Calu3 (cell line): Measurements from ENCODE around the gene MAN2A2. TPM values are rescaled to one million over a fixed set of nuclear protein-coding genes. Genes with fewer than 3 reads are reported as not detected.
A peak's percentile ranks its signal among the peaks of the same experiment; 100 is the strongest.

Experiments used
- BruUV-seq: library from RNA; stranded (reverse); fragments of 400-500 nt; replicated peaks from 2 replicates; lab custom pipeline; 2021; lab: Mats Ljungman, UMichigan
- CTCF ChIA-PET: fragments of 300-600 bp; sonication (Branson Sonifier 250); formaldehyde crosslinking; loops from one replicate; lab custom pipeline; 2022; ENCODE audit warnings: antibody characterized with exemption; lab: Charles Lee
- DNase-seq: peaks from one replicate; pipeline ENCODE4 v3.0.0; 2022
- H3K27ac Mint-ChIP-seq: one replicate; pipeline ENCODE4 v1.8.0; 2022; ENCODE audit warnings: mixed read lengths; ENCODE audit not compliant: unreplicated experiment
- H3K27me3 Mint-ChIP-seq: one replicate; pipeline ENCODE4 v1.8.0; 2022; ENCODE audit warnings: mixed read lengths; ENCODE audit not compliant: unreplicated experiment
- H3K36me3 Mint-ChIP-seq: one replicate; pipeline ENCODE4 v1.8.0; 2022; ENCODE audit warnings: mild to moderate bottlenecking, moderate library complexity, mixed read lengths; ENCODE audit not compliant: insufficient read depth, unreplicated experiment
- H3K4me1 Mint-ChIP-seq: one replicate; pipeline ENCODE4 v1.8.0; 2022; ENCODE audit warnings: mild to moderate bottlenecking, low read depth, mixed read lengths; ENCODE audit not compliant: unreplicated experiment
- H3K4me3 Mint-ChIP-seq: one replicate; pipeline ENCODE4 v1.8.0; 2022; ENCODE audit warnings: mild to moderate bottlenecking, low read depth, moderate library complexity, mixed read lengths; ENCODE audit not compliant: unreplicated experiment
- H3K9me3 Mint-ChIP-seq: one replicate; pipeline ENCODE4 v1.8.0; 2022; ENCODE audit warnings: low read depth, mixed read lengths; ENCODE audit not compliant: unreplicated experiment
- intact Hi-C: fragments of 100-400 bp; cut with micrococcal nuclease; formaldehyde crosslinking; loops from one replicate; pipeline ENCODE4 v1.10.0; 2022; ENCODE audit not compliant: unreplicated experiment
- total RNA-seq: library from RNA; stranded (reverse); gene quantifications from 2 replicates; pipeline ENCODE4 v1.2.3, GENCODE V29; 2022
- TF ChIP-seq, protein P1 (sequence below): fragments of 200-600 bp; IDR thresholded peaks from one replicate; pipeline ENCODE4 v1.8.0; 2022; ENCODE audit warnings: antibody characterized with exemption; ENCODE audit not compliant: unreplicated experiment

Gene MAN2A2
- total RNA-seq, 1 experiment from 2014 or later = 58.5 TPM

DNA sequence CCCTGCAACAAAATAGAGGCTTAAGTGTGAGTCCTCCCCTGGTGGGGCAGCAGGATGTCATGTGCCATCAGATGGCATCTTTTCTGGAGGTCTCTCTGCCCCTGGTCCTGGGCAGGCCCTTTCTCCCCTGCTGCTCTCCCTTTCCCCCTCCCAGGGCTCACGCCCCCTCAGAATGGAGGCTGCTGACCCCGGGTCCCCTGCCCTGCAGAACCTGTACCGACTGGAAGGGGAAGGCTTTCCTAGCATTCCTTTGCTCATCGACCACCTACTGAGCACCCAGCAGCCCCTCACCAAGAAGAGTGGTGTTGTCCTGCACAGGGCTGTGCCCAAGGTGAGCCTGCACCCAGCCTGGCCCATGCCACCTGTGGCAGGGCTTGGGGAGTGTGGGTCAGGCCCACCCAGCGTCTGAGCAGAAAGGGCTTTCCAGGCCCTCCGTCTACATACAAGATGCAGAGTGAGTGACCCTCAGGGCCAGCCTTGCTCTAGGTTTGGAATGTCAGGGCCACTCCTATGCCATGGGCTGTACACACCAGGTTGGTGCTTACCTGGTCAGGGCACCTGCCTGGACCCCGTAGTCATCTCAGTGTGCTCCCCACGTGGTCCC is 11.7 kb upstream of the MAN2A2 start:
- no peak for DNase-seq
- Mint-ChIP-seq H3K27ac (no peak overlapping the region), H3K27me3 (peaks cover 38% of the 10 kb centered on the region), H3K9me3 (no peaks in the 10 kb centered on the region), H3K4me3 (no peak overlapping the region), H3K4me1 (no peaks in the 10 kb centered on the region), H3K36me3 (no peaks in the 10 kb centered on the region)
- intact Hi-C loops = no loop called here
- no TSS peak for BruUV-seq
- TF ChIP-seq, protein P1, sequence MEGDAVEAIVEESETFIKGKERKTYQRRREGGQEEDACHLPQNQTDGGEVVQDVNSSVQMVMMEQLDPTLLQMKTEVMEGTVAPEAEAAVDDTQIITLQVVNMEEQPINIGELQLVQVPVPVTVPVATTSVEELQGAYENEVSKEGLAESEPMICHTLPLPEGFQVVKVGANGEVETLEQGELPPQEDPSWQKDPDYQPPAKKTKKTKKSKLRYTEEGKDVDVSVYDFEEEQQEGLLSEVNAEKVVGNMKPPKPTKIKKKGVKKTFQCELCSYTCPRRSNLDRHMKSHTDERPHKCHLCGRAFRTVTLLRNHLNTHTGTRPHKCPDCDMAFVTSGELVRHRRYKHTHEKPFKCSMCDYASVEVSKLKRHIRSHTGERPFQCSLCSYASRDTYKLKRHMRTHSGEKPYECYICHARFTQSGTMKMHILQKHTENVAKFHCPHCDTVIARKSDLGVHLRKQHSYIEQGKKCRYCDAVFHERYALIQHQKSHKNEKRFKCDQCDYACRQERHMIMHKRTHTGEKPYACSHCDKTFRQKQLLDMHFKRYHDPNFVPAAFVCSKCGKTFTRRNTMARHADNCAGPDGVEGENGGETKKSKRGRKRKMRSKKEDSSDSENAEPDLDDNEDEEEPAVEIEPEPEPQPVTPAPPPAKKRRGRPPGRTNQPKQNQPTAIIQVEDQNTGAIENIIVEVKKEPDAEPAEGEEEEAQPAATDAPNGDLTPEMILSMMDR = no peak
- CTCF ChIA-PET = no interaction called here

DNA sequence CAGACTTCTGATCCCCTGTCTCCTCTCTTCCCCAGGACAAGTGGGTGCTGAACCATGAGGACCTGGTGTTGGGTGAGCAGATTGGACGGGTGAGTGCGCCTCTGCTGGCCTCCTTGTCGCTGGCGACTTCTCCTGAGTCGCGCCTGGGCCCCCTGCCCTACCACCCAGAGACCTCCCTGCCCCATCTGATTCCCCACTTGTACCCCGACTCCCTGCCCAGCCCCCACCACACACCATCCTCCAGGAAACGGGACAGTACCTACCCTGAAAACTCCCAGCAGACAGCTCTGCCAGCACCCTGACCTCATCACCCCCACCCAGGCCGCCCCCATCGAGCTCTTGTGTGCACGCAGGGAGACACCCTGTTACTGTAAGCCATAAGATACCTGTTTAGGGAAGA is 11.1 kb upstream of the MAN2A2 start:
- no peak for DNase-seq
- CTCF ChIA-PET = no interaction called here
- Mint-ChIP-seq H3K27me3 (peaks cover 41% of the 10 kb centered on the region), H3K9me3 (no peaks in the 10 kb centered on the region), H3K4me3 (no peak overlapping the region), H3K36me3 (no peaks in the 10 kb centered on the region), H3K4me1 (no peaks in the 10 kb centered on the region), H3K27ac (no peak overlapping the region)
- intact Hi-C loops = no loop called here
- TF ChIP-seq, protein P1 = no peak
- no TSS peak for BruUV-seq

DNA sequence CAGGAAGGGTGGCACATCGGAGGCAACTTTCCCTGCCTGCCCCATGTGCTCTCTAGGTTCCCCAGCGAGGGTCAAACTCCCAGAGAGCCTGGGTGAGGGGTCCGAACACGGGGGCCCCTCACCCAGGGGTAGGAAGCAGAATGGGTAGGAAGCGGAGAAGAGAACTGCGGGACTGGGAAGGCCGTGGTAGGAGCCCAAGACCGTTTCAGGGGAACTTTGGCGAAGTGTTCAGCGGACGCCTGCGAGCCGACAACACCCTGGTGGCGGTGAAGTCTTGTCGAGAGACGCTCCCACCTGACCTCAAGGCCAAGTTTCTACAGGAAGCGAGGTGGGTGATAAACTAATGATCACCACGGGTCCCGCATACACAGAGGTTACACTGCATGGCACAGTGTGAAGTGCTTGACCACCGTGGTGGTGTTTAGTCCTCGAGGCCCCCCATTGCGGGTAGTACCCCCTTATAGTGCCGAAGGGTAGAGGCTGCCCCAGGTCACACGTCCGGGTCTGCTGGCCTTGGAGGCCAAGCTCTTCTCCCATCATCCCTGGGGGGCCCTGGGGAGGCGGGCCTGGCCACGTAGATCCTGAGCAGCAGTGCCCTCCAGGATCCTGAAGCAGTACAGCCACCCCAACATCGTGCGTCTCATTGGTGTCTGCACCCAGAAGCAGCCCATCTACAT is 10.5 kb upstream of the MAN2A2 start:
- CTCF ChIA-PET = no interaction called here
- H3K27ac Mint-ChIP-seq = no peak overlapping the region
- intact Hi-C loops = no loop called here
- no peak overlapping the region for H3K4me3 Mint-ChIP-seq
- no peak for DNase-seq
- no TSS peak for BruUV-seq
- no peaks in the 10 kb centered on the region for H3K9me3 Mint-ChIP-seq
- H3K4me1 Mint-ChIP-seq = no peaks in the 10 kb centered on the region
- H3K27me3 Mint-ChIP-seq = peaks cover 41% of the 10 kb centered on the region
- TF ChIP-seq, protein P1 = peak; percentile 25
- H3K36me3 Mint-ChIP-seq = no peaks in the 10 kb centered on the region

DNA sequence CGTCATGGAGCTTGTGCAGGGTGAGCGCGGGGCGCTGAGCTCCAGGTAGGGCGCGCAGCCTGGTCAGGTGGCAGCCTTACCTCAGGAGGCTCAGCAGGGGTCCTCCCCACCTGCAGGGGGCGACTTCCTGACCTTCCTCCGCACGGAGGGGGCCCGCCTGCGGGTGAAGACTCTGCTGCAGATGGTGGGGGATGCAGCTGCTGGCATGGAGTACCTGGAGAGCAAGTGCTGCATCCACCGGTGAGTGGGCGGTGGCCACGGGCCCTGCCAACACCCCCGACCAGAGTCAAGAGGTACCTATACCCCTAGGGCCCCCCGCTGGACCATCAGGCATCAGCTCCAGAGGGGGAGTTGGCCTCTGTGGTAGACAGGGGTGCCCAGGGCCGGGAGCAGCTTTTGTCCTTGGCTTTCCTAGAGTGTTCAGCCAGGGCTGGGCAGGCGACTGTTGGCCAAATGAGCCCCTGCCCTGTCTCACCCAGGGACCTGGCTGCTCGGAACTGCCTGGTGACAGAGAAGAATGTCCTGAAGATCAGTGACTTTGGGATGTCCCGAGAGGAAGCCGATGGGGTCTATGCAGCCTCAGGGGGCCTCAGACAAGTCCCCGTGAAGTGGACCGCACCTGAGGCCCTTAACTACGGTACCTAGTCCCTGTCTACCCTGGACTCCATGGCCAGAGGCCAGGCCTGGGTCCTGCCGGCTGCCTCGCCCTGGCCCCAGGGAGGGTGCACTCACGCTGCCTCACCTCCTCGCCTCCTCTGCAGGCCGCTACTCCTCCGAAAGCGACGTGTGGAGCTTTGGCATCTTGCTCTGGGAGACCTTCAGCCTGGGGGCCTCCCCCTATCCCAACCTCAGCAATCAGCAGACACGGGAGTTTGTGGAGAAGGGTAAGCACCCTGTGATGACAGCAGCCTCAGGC is 9.7 kb upstream of the MAN2A2 start:
- no peak overlapping the region for H3K27ac Mint-ChIP-seq
- DNase-seq = no peak
- no TSS peak for BruUV-seq

More for the DNA sequence above, 9.7 kb upstream of the MAN2A2 start:
- Mint-ChIP-seq H3K4me3 (no peak overlapping the region), H3K9me3 (no peaks in the 10 kb centered on the region), H3K4me1 (no peaks in the 10 kb centered on the region), H3K27me3 (peaks cover 42% of the 10 kb centered on the region), H3K36me3 (no peaks in the 10 kb centered on the region)
- intact Hi-C loops = no loop called here
- TF ChIP-seq, protein P1 = no peak
- CTCF ChIA-PET = no interaction called here
